SH-SY5Y (cell line): ENCODE measurements around the gene NYNRIN.

Source experiments
- GATA2 ChIP-seq: IDR thresholded peaks from 2 replicates; pipeline ENCODE4 v1.6.1; 2011; ENCODE audit warnings: mild to moderate bottlenecking, low read depth, low read length
- GATA3 ChIP-seq: IDR thresholded peaks from 2 replicates; pipeline ENCODE4 v1.6.1; 2011; ENCODE audit warnings: low read depth, mild to moderate bottlenecking, low read length, moderate library complexity

DNA sequence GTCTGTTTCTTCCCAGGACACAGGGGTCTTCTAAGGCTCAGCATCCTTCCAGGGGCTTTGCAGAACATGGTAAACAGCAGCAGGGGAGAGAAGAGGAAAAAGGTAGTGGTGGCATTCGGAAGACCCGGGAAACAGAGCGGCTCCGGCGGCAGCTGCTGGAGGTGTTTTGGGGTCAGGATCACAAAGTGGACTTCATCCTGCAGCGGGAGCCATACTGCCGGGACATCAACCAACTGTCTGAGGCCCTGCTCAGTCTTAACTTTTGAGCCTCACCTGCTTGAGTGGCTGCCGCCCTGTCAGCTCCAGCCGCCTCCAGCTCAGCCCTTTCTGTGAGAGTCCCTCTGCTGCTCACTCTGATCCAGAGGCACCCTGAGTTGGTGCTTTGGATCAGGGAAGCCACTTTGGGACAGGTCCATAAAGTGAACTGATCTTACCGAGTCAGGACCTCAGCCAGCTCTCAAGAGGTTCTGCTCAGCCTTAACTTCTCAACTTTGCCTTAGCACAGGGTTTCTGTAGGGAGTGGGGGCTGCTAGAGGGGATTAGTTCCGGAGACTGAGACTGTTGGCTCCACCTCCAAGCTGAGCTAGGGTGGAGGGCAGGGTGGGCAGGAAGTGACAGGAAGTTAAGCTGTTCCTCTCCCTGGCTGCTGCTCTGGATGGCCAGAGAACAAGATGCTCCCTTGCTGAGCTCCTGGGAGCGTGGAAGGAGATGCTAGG is 38.4 kb downstream of the NYNRIN start:
- TF ChIP-seq GATA2 = no peak
- TF ChIP-seq GATA3 = no peak
